Measurements from ENCODE around the gene KISS1R. TPM values are rescaled to one million over a fixed set of nuclear protein-coding genes. Genes with fewer than 3 reads are reported as not detected.

Gene KISS1R
- total RNA-seq, 2 experiments from 2014 or later, result 1.5 to 1.6 TPM

GRCh38 chr19:958967-959855 is 42.1 kb downstream of the KISS1R start:
- H3K9me3 ChIP-seq (ENCODE audit: control insufficient read depth in 1 of 2, insufficient read depth in 1 of 2, low read length in 2 of 2), result no peaks in the 10 kb centered on the region
- no peak for TF ChIP-seq CTCF (IDR thresholded peaks at IDR 0.05)
- Mint-ChIP-seq H3K4me1 (ENCODE audit: low read depth) (no peaks in the 10 kb centered on the region), H3K4me3 (no peak overlapping the region), H3K27ac (no peak overlapping the region), H3K9me3 (no peaks in the 10 kb centered on the region), H3K36me3 (ENCODE audit: low read depth) (no peaks in the 10 kb centered on the region), H3K27me3 (no peaks in the 10 kb centered on the region)
- ATAC-seq (ENCODE audit: poor library complexity) (no peak), DNase-seq (peak in 1 of 14 experiments; percentile 37)
- ChIA-PET POLR2A (interaction anchor here (0.6 kb wide), 1 partner anchor 266 kb away, joined by 3 read pairs; no protein-coding TSS in a partner anchor), CTCF (no interaction called here)
- H3K36me3 ChIP-seq (ENCODE audit: insufficient read depth, low read length), result no peaks in the 10 kb centered on the region
- no peak overlapping the region for H3K27ac ChIP-seq (ENCODE audit: low read depth in 1 of 2, low read length in 2 of 2)
- intact Hi-C loops (cut with DNase I, micrococcal nuclease), result no loop called here
- no peaks in the 10 kb centered on the region for H3K27me3 ChIP-seq (ENCODE audit: control insufficient read depth in 1 of 2, insufficient read depth in 2 of 2, low read length in 2 of 2)
- H3K4me3 ChIP-seq (ENCODE audit: low read length), result no peak overlapping the region
- H3K4me1 ChIP-seq (ENCODE audit: insufficient read depth, low read length), result peaks cover 7% of the 10 kb centered on the region

GRCh38 chr19:960020-960419 is 42.9 kb downstream of the KISS1R start:
- Histone ChIP-seq H3K27ac (ENCODE audit: low read depth in 1 of 2, low read length in 2 of 2) (no peak overlapping the region), H3K27me3 (ENCODE audit: control insufficient read depth in 1 of 2, insufficient read depth in 2 of 2, low read length in 2 of 2) (no peaks in the 10 kb centered on the region), H3K4me1 (ENCODE audit: insufficient read depth, low read length) (peaks cover 6% of the 10 kb centered on the region), H3K4me3 (ENCODE audit: low read length) (no peak overlapping the region), H3K9me3 (ENCODE audit: control insufficient read depth in 1 of 2, insufficient read depth in 1 of 2, low read length in 2 of 2) (no peaks in the 10 kb centered on the region), H3K36me3 (ENCODE audit: insufficient read depth, low read length) (peaks cover 6% of the 10 kb centered on the region)
- no peaks in the 10 kb centered on the region for H3K9me3 Mint-ChIP-seq
- peaks cover 2% of the 10 kb centered on the region for H3K36me3 Mint-ChIP-seq (ENCODE audit: low read depth)
- DNase-seq (no peak), ATAC-seq (ENCODE audit: poor library complexity) (no peak)
- CTCF ChIA-PET, result no interaction called here
- no peaks in the 10 kb centered on the region for H3K27me3 Mint-ChIP-seq
- TF ChIP-seq CTCF (IDR thresholded peaks at IDR 0.05), result no peak
- H3K4me1 Mint-ChIP-seq (ENCODE audit: low read depth), result no peaks in the 10 kb centered on the region
- no peak overlapping the region for H3K4me3 Mint-ChIP-seq
- intact Hi-C loops (cut with DNase I, micrococcal nuclease), result no loop called here
- H3K27ac Mint-ChIP-seq, result no peak overlapping the region
- POLR2A ChIA-PET, result interaction anchor here (0.6 kb wide), 2 partner anchors 12 to 267 kb away, joined by 3 read pairs; no protein-coding TSS in a partner anchor

DNA sequence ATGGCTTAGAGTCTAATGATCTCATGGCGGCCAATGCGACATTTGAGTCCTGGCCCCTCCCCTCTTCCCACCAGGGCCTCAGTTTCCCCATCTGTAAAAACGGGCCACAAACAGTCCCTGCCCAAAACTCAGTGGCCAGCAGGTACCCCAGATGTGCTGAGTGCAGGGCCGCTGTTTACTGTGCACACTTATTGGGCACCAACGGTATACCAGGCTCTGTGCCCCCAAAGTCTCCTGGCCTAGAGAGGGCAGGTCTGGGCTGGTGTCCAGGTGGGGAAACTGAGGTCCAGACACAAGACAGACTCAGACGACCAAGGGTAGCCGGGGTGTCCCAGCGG is 43.4 kb downstream of the KISS1R start:
- H3K36me3 ChIP-seq (ENCODE audit: insufficient read depth, low read length), result peaks cover 7% of the 10 kb centered on the region
- no peak overlapping the region for H3K4me3 ChIP-seq (ENCODE audit: low read length)
- Mint-ChIP-seq H3K36me3 (ENCODE audit: low read depth) (peaks cover 5% of the 10 kb centered on the region), H3K27ac (no peak overlapping the region), H3K27me3 (no peaks in the 10 kb centered on the region), H3K4me3 (no peak overlapping the region), H3K4me1 (ENCODE audit: low read depth) (no peaks in the 10 kb centered on the region), H3K9me3 (no peaks in the 10 kb centered on the region)
- DNase-seq (no peak), ATAC-seq (ENCODE audit: poor library complexity) (no peak)
- intact Hi-C loops (cut with DNase I, micrococcal nuclease), result no loop called here
- no peak for TF ChIP-seq CTCF (IDR thresholded peaks at IDR 0.05)
- peaks cover 6% of the 10 kb centered on the region for H3K4me1 ChIP-seq (ENCODE audit: insufficient read depth, low read length)
- ChIA-PET POLR2A (no interaction called here), CTCF (no interaction called here)
- H3K27me3 ChIP-seq (ENCODE audit: control insufficient read depth in 1 of 2, insufficient read depth in 2 of 2, low read length in 2 of 2), result no peaks in the 10 kb centered on the region
- no peaks in the 10 kb centered on the region for H3K9me3 ChIP-seq (ENCODE audit: control insufficient read depth in 1 of 2, insufficient read depth in 1 of 2, low read length in 2 of 2)
- H3K27ac ChIP-seq (ENCODE audit: low read depth in 1 of 2, low read length in 2 of 2), result no peak overlapping the region
